NCI-H524 treated with DMSO at 0.1 percent for 48 hours (cell line): Measurements from ENCODE around the gene TUT4.

ENCODE experiments used
- DNase-seq: peaks from one replicate; lab custom pipeline; 2025; lab: John Stamatoyannopoulos, UW

TUT4 gene

DNA sequence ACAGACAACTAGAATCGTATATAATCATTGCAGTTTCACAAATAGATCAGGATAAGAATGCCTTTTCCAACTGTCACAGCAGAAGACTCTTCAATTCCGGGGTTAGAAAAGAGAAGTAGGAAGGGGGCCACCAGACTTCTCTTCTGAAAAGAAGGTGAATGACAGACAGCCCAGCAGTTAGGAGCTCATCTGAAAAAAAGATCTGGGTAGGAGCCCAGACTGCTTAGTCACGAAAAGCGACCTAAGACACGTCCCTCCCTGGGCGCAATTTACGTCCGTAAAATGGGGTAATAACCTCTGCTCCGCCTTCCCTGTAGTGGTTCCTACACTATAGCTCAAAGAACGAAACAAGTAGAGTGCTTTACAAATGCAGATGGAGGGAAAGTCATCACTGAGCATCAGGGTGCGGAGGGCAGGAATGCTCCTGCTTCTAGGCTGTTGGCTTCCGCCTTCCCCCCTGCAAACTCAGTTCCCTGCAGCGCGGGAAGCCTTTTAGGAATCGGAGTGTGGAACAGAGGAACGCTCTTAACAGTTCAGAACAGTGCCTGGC lies 149.3 kb downstream of the TUT4 start:
- no peak for DNase-seq

DNA sequence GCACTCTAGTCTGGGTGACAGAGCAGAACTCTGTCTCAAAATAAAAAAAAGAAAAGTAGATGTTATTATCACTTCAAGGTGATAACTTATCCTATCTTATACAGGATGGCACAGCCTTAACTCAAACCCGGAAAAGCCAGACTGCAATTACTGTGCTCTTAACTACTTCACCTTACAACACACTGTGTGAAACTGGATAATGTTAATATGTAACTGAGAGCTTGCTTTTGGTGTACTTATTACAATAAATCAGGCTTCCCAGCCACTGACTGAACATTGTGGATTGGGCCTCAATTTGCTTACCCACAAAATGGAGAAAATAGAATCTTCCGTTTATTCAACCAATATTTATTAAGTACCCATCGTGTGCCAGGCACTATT lies 150.0 kb downstream of the TUT4 start:
- no peak for DNase-seq

DNA sequence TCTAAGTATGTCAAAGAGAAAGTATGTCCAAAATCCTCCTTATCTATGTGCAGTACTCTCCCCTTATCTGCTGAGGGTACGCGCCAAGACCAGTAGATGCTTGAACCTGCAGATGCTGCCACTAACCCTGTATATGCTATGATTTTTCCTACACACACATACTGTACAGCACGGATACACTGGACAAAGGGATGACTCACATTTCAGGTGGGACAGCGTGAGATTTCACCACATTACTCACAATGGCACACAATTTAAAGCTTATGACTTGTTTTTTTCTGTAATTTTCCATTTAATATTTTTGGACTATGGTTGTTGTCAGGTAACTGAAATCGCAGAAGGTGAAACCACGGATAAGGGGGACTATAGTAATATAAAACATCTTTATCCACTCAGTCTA lies 152.8 kb downstream of the TUT4 start:
- DNase-seq = no peak

DNA sequence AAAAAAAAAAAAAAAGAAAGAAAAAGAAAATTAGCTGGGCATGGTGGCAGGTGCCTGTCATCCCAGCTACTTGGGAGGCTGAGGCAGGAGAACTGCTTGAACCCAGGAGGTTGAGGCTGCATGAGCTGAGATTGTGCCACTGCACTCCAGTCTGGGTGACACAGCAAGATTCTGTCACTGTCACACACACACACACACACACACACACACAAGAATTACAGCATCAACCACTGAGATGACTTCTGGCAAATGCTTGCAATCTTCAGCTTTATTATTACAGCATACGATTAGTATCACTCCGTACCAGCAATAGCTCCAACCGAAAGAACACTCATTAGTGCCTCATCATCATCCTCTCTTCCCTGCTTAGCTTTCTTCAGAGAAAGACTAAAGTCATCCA lies 153.3 kb downstream of the TUT4 start:
- DNase-seq = no peak

DNA sequence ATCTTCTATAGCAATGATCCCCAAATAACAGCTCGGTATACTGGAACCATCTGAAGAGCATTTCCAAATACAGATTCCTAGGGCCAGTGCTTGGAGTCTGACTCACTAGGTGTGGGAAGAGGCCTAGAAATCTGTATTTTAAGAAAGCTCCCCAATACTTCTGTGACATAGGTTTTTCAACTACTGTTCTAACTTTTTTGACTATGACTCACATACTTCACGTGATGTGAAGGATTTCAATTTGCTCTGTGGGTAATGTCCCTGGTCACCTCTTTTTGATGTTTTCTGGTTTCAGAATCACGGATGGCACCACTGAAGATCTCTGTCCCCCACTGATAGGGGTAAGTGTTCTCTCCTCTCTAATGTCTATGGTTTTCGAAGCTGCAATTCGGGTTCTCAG lies 159.7 kb downstream of the TUT4 start:
- no peak for DNase-seq

DNA sequence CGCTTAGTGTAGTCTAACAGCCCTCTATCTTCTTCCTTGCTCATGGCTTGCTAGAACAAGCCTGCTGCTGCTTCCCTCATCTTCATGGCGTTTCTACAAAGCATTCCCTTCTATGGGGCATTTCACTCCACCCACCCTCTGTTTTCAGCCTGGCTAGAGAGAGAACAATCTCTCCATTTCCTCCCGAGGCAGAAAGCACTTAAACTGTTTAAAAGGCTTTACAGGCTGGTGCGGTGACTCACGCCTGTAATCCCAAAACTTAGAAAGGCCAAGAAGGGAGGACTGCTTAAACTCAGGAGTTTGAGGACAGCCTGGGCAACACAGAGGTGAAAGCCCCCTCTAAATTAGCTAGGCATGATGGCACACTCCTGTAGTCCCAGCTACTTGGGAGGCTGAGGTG lies 166.4 kb downstream of the TUT4 start:
- DNase-seq = no peak

DNA sequence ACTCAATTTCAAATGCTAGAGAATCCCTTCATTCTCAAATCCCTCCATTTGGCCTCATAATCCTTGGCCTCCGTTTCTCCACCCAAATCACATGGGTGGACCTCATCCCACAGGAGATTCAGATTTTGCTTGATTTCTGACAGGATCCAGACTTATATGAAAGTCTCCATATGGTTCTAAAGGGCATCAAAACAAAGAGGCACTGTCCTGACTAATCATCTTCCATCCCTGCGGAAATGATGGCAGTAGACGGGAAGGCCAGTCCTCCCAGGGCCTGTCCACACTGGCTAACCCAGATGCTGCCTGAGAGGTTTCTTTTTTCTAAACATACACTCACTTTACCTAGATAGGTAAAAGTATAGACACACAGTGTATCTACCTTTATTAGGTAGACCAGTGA lies 167.5 kb downstream of the TUT4 start:
- no peak for DNase-seq
